ENCODE measurements around the gene GRIK2.

DNA sequence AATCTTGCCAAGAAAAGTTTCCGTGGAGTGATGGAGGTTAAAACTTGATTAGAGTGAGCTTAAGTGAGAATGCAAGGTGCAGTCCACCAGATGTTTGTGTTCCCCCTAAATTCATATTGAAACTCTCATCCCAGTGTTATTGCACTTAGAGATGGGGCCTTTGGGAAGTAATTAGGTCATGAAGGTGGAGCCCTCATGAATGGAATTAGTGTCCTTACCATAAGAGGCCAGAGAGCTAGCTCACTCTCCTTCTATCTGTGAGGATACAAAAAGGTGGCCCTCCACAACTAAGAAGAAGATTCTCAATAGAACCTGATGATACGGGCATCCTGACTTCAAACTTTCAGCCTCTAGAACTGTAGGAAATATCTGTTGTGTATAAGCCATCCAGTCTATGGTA is 258.6 kb downstream of the GRIK2 start:
- TF ChIP-seq POLR2AphosphoS5 (IDR thresholded peaks at IDR 0.05) (no peak), POLR2A (IDR thresholded peaks at IDR 0.05) (no peak)
- TF ChIP-seq, protein P1, sequence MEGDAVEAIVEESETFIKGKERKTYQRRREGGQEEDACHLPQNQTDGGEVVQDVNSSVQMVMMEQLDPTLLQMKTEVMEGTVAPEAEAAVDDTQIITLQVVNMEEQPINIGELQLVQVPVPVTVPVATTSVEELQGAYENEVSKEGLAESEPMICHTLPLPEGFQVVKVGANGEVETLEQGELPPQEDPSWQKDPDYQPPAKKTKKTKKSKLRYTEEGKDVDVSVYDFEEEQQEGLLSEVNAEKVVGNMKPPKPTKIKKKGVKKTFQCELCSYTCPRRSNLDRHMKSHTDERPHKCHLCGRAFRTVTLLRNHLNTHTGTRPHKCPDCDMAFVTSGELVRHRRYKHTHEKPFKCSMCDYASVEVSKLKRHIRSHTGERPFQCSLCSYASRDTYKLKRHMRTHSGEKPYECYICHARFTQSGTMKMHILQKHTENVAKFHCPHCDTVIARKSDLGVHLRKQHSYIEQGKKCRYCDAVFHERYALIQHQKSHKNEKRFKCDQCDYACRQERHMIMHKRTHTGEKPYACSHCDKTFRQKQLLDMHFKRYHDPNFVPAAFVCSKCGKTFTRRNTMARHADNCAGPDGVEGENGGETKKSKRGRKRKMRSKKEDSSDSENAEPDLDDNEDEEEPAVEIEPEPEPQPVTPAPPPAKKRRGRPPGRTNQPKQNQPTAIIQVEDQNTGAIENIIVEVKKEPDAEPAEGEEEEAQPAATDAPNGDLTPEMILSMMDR (IDR thresholded peaks at IDR 0.05), result no peak
